GM19043 (cell line): ENCODE data around the gene HNRNPA1.
"Not testable (repeated sequence)": the region's sequence is repeated elsewhere in the genome, so short reads cannot be mapped to it uniquely, and the experiment has no call there.

Experiments used
- ATAC-seq: cut with Tn5 transposase; IDR thresholded peaks from one replicate; pipeline ENCODE4 v1.9.1; 2021; ENCODE audit warnings: low read depth; ENCODE audit not compliant: unreplicated experiment

Gene HNRNPA1

DNA sequence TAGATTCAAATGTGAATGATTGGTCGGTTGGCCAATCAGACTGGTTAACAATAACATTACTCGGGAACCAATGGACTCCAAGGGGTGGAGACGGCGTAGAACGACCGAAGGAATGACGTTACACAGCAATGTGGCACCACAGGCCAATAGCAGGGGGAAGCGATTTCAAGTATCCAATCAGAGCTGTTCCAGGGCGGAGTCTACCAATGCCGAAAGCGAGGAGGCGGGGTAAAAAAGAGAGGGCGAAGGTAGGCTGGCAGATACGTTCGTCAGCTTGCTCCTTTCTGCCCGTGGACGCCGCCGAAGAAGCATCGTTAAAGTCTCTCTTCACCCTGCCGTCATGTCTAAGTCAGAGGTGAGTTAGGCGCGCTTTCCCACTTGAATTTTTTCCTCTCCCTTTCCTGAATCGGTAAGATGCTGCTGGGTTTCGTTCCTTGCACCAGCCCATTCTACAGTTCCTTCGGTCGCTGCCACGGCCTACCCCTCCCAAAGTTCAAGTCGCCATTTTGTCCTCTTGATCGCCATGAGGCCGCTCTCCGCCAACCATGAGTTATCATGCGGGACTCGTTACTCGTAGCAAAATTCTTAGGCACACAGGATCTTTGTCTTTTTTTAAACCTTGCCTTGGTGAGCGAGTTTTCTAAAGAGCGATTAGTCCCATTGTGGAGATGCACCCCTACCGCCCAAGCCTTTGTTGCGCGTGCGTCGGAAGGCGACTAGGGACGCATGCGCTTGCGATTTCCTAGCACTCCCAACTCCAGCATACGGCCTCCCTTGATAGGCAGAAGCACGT is at the start of gene HNRNPA1:
TSS of gene HNRNPA1 (plus strand) at position 259 of the 793 bp plus-strand sequence. CDS start at position 341, 82 bp downstream.
- peak; percentile 75 for ATAC-seq

DNA sequence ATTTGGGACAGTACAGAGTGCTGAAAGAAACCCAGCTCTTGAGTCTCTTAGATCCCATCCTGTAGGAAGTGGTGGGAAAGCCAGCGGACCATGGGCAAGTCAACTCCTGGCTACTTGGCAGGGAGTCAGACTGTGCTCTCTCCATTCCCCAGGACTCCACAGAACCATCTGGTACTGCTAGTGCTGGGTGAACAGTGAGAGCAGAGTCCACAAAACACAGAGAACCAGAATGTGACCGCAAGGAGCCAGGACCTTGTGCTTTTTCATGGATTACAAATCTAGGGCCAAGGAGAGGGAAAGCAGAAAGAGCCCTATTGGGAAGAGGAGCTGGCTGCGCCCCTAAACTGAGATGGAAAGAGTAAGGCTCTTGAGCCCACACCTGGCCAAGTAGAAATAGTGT is 49.3 kb upstream of the HNRNPA1 start:
- not testable (repeated sequence) for ATAC-seq

DNA sequence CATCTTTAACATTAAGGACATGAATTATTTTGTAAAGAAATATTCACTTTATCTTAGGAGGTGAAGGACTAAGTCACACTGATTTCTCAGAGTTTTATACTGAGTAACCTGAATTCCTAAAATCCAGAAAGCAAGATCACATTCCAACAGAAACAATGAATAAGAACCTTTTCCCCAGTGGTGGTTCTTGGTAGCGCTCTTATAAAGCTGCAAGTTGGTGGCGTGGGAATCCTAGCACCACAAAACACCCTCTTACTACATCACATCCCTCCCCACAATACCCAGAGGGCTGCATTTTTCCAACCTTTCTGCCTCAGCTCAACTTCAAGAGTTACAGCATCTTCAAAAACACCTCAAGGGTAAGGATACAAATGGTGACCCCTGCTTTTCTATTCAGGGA is 47.7 kb upstream of the HNRNPA1 start:
- no peak for ATAC-seq

DNA sequence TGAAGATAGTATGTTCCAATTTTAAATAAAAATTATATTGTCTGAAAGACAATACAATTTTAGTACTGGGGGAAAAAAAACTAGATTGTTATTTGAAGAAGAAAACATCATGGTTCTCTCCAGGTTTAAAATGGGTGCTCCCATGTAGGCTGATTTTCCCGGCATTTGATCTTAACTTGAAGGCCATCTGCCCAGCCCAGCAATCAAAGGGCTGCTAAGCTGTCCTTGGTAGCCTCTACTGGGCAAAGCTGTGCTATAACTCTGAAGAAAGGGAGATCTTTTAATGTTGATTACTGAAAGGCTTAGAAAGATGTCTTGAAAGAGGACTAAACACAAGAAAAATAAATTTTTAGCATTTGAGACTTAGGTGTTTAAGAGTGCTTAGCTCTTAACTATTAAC is 42.0 kb upstream of the HNRNPA1 start:
- no peak for ATAC-seq

DNA sequence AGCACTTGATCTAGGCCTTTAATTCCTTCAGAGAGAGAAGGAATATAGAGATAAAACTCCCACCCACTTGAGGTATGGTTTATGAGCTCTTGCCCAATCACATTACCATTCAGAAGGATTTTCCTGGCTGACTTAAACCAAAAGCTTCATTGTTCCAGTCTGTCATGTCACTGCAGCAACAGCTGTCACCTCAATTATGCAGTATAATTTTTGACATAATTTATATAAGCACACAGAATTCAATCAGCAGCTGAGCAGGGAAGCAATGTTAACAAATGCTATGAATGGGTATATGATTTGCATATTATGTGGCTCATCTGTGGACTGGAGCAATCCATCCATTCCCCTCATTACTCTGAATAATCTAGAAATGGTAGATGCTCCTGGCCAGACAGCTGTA is 40.9 kb upstream of the HNRNPA1 start:
- ATAC-seq: no peak

DNA sequence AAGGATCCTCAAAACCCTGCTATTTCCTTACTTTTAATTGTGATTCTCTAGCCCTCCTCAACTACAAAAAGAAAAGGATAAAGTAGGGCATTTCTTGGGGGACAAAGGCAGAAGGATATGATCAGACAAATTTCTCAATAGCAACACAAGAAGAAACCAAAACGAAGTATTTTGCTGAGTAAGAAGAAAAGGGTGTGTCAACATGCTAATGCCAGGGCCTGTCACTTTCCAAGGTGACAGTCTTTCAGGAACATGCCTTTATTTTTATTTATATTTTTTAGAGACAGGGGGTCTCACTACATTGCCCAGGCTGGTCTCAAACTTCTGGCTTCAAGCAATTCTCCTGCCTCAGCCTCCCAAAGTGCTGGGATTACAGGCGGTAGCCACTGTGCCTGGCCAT is 40.4 kb upstream of the HNRNPA1 start:
- ATAC-seq: no peak

DNA sequence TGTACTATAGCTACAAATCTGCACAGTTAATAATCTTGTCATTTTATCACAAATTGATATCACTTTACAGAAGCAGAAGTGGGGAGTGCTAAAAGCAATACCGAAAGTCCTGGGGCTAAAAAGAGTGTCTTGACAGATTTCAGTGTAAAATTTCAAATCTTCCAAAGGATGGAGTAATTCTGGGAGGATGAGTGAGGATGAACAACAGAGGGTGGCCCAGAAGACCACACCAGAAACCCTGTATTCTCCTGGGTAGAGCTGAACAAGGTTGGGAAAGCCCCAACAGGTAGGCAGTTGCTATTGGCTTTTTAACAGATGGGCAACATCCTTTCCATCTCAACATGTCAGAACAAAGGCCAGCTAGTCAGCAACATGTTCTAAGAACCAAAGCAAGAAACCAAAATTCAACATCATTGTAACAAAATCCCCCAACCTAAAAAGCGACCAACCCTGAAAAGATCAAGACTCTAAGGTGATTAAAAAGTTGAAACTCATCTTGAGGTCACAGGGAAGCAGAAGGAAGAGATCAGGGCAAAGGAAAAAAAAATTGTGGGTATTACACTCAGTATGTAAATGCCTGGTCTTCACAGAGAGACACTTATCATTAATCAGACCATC is 39.4 kb upstream of the HNRNPA1 start:
- ATAC-seq: peak; percentile 43

DNA sequence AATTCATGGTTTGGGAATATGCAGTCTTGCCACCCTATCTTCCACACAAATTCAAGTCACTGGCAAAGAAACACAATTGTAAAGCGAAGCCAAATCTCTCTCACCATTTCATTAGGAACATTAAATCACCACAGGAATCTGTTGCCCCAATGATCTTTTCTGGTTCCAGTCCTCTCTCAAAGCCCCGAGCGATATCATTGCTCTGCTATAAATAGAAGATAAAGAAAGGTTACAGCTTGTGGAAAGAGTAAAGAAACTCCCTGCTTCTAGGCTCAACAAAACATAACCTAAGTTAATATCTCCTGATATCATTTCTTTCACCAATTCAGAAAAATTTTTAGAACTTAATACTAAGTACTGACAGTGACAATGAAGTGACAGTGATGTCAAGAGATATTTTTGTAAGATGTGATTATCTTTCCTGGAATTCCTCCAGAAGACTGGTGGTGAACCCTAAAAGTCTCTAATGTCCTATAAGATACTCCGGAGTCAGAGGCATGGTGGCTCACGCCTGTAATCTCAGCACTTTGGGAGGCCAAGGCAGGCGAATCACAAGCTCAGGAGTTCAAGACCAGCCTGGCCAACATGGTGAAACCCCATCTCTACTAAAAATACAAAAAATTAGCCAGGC is 34.4 kb upstream of the HNRNPA1 start:
- no peak for ATAC-seq

DNA sequence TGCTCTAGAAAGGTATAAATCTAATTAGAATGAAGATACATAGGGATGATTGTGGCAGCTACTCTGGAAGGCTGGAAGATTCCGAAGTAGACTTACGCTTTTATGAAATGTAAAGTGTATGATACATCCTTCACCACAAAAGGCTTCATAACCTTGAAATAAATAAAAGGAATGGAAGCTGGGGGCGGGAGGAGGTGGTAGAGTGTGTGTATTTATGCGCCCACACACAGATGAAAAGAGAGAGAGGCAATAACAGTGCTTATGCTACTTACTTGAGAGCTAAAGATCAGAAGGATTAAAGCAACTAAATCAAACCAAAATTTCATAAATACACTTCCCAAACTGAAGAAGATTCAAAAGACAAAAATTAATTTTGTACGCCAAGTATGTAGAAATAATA is 31.0 kb upstream of the HNRNPA1 start:
- ATAC-seq: no peak

DNA sequence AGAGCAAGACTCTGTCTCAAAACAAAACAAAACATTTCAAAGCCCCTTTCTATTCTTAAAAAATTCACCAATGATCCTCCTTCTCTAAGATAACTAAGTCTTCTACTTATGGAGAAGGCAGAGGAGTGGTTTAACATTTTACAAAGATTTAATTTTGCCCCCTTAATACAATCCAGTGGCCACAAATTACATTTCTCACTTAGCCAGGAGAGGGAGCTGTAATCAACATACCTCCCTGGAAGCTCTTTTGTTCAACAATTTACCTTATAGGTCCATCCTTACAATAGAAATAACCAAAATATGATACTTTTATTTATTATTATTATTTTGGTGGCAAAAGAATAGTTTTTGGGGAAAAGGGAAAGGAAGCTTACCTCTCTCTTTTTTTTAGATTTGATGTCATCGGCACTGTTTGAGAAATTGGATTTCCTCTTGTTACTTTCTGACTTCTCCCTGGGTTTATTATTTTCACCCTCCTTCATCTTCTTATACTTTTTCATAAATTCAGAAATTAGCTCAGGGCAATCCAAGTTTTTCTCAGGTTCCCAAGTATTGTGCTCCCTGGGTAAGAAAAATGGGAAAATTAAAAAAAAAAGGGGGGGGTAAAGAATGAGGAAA is 28.8 kb upstream of the HNRNPA1 start:
- ATAC-seq: no peak

DNA sequence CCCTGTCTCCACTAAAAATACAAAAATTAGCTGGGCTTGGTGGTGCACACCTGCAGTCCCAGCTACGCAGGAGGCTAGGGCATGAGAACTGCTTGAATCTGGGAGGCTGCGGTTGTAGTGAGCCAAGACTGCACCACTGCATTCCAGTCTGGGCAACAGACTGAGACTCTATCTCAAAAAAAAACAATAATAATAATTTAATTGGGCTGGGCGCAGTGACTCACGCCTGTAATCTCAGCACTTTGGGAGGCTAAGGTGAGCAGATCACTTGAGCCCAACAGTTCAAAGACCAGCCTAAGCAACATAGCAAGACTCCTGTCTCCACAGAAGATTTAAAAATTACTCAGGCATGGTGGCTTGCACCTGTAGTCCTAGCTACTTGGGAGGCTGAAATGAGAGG is 27.3 kb upstream of the HNRNPA1 start:
- ATAC-seq: no peak

DNA sequence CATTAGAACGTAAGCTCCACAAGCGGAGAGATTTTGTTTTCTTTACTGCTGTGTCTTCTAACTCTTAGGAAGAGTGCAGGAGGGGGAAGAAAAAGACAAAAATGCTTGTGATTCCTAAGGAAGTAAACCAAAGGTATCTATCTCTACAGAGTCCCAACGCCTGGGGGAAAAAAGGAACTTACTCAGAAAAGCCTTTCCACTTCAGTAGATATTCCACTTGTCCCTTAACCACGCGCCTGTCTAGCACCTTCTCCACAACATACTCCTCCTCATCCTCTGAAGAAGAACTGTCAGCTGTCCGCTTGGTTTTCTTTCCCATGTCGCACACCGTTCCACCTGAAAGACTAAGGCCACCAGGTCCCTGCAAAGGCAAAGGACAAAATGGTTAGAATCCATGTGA is 23.2 kb upstream of the HNRNPA1 start:
- no peak for ATAC-seq

DNA sequence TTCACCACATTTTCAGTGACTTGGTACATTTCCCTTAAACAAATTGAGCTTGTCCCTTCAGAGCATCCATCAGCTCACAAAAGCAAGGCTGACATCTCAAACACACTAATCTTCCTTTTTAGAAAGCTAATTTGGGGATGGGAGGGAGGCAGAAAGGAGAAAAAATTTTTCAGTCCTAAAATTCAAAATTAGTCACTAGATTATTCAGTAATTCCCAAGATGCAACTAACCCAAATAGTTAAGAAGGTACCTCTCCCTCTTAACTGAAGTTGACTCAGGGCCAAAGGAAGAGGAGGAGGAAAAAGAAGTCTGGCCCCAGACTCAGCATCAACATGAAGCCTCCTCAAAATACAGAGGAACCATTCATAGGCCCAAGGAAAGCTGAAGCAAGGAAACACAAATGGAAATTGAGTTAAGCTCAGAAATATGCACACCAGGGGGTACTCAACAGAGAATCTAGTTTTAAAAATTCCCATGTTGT is 22.3 kb upstream of the HNRNPA1 start:
- ATAC-seq: no peak

DNA sequence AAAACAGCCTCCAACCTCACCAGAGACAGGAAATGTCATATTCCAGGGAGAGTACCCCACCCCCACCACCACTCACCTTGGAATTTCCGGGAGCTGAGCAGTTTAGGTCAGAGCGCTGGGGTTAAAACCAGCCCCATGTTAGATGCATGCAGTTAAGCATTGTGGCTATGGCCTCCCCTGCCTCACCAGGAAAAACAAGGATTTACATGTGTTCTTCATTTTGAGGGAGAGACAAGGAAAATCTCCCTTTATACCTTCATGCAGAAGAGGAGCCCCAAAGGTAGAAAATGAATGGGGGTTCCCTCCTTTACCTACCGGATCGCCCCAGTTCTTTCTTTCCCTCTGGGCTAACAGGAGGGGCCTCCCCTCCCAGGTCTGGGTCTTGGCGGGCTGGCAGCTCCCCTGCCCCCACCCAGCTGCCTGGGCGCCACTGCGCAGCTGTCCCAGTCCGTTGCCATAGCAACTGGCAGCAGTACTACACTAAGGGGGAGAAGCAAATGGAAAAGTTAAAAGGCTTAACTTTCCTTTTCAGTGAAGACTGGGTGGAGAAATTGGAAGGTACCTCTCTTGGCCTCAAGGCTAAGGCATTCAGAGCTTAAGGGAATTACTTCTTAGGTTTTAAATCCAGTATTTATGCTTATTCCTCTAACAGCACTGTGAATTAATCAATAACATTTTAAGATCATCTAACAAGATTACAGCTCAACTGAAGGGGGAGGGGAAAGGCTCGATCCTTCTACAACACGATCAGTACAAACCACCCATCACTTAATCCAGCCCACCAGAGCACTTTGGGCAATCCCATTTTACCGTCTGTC is 21.1 kb upstream of the HNRNPA1 start:
- ATAC-seq: peak; percentile 84

DNA sequence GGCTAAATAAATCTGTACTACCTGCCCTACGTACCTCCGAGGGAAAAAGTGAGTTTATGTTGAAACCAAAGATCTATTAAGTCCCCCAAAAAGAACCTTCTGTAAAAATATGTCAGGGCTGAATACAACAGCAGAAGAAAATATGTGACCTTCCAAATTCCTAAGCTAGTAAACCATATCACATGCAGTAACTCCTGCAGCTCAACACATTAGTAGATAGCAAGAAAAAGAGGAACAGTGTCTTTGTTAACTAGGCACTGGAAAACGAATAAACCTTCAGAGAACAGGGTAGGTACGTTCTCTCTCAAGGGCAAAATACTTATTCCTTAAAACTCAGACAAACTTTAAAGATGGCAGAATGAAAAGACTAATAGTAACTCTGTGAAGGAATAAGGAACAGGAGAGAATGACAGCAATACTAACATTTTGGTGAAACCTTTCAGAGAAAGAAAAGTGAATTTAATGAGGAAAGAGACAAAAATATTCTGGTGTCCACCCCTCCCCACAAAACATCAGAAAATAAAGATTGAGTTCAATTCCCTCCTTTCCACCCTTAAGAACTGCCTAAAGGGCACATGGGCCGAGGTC is 18.6 kb upstream of the HNRNPA1 start:
- no peak for ATAC-seq

DNA sequence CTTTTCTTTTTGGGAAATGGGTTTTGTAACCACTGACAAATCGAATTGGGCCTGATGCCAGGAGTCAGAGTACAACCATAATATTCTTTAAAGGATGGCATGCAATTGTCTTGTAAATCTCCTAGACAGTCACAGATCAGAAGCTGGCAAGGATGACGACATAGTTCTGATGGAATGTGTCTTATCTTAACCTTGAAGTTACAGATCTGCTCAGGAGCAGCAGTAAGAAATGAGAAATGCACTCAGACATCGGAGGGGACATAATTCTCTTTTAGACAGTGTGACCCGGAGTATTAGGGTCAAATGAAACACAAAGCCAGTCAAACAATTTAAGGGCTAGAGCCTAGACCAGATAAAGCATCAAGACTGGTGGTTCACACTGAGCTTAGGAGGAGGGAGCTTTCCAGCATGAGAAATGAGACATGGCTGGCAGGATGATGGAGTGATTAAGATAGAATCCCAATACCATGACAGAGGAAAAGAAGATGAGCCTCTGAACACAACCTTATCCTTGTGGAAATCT is 18.1 kb upstream of the HNRNPA1 start:
- ATAC-seq: no peak

DNA sequence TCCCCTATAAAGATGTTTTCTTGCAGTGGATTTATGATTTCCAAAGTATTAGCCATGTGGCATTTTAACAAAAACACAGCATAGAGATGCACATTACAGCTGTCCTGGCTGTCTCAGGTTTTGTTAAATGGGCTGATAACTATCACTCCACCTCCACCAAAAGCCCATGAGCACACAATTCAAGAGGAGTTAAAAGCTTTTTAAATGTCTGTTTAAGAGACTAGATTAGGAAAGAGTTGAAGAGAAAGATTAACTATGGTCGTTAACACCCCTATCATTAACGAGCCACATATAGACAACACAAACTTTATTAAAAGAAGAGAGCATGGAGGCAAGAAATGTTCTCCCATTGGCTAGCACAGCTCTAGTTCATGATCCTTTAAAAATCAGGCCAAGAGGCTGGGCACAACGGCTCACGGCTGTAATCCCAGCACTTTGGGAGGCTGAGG is 15.1 kb upstream of the HNRNPA1 start:
- ATAC-seq: no peak

DNA sequence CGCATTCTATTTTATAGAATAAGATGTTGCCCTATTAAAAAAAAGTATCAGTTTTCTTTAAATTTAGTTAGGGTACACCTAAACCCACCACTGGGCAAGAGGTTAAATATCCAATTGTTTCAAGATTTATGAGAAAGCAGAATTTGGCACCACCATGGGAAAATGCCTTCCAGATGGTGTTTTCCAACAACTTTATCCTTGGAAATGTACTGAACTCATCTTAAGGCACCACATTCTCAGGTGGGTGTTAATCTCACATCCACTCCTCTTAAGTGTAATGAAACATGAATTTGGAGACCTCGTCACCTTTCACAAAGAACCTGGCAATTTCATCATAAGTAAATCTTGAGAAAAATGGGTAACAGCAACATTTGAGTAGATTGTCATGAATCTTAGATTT is 13.7 kb upstream of the HNRNPA1 start:
- ATAC-seq: no peak

DNA sequence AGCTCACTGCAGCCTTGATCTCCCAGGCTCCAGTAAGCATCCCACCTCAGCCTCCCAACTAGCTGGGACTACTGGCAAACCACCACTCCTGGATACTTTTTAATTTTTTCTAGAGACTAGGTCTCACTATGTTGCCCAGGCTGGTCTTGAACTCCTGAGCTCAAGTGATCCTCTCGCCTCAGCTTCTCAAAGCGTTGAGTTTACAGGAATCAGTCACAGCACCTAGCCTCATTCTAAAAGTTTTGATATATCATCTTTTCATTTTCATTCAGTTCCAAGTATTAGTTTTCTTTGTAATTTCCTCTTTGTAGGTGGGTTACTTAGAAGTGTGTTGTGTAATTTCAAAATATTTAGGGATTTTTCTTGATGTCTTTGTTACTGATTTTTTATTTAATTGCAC is 10.2 kb upstream of the HNRNPA1 start:
- no peak for ATAC-seq

DNA sequence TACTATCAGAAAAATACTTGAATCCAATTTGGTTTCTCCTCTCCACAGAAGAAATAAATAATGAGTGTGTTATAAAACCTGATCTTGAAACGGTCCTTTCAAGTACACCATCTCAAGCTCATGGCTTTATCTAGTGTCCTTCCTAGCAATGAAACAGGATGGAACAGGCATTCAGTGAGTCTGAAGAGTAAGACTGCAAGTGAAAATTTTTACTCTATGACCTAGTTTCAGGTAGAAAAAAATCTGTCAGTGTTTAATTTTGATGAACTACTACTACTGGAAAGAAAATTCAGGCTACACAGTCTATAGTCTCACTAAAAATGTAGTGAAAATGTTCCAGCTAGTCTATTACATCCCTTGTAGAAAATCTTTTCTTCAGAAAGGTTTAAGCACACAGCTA is 8.3 kb upstream of the HNRNPA1 start:
- ATAC-seq: no peak
